ENCODE measurements around the gene VOPP1.

- TF ChIP-seq CTCF (conservative IDR thresholded peaks at IDR 0.05; ENCODE audit: low read length): no peak
- no peak for TF ChIP-seq EZH2phosphoT487 (IDR thresholded peaks at IDR 0.05; ENCODE audit: borderline replicate concordance)
Measured at GRCh38 chr7:55483046-55483445, 89.3 kb downstream of the VOPP1 start.
